ENCODE data around the gene SDC3.
"Not testable (repeated sequence)": the region's sequence is repeated elsewhere in the genome, so short reads cannot be mapped to it uniquely, and the experiment has no call there.

The SDC3 gene, protein sequence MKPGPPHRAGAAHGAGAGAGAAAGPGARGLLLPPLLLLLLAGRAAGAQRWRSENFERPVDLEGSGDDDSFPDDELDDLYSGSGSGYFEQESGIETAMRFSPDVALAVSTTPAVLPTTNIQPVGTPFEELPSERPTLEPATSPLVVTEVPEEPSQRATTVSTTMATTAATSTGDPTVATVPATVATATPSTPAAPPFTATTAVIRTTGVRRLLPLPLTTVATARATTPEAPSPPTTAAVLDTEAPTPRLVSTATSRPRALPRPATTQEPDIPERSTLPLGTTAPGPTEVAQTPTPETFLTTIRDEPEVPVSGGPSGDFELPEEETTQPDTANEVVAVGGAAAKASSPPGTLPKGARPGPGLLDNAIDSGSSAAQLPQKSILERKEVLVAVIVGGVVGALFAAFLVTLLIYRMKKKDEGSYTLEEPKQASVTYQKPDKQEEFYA

GRCh38 chr1:30908696-30909364 lies at the start of gene SDC3:
TSS of gene SDC3 (minus strand) at chr1:30908758. CDS start at chr1:30908586, 172 bp downstream.
- DNase-seq: peak; percentile 25

GRCh38 chr1:30957560-30958222 lies 49.1 kb upstream of the SDC3 start:
- no peak for DNase-seq

DNA sequence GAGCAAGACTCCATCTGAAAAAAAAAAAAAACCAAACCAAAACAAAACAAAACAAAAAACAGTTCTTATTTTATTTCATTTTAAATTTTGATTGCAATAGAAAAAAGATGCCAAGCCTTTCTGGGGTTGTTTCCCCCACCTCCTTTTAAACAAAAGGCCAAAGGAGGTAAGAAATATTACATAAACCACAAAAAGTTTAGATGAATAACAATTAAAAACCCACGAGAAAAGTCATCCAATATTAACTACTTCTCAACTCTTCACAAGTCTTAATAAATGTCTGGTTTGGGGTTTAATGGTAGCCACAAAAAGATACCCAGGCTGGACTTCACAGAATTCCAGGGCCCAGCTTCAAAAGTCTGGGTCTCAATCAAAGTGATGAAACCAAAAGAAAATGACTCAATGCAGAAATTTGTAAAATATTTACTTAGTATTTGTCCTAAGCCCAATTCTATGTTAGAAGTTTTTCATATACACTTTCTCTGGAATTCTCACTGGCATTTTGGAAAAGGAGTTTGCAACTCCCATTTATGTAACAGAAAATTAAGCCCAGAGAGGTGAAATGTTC lies 47.0 kb upstream of the SDC3 start:
- DNase-seq: no peak

DNA sequence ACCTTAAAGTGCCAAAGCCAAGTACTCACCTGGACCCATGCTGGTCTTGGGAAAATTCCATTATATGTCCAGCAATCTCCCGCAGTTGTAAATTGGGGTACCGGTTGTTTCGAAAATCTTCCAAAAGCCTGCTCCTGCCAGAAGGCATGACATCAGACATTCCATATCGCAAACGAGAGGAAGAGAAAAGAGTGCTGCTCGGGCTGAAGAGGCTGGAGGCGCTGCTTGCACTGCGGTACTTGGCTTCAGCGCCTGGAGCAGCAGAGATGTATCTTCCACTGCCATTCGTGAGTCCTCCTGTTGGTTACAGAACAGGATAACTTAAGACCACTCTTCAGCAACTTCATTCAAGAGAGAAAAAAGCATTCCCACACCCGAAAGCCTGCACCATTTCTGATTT lies 45.1 kb upstream of the SDC3 start:
- no peak for DNase-seq

DNA sequence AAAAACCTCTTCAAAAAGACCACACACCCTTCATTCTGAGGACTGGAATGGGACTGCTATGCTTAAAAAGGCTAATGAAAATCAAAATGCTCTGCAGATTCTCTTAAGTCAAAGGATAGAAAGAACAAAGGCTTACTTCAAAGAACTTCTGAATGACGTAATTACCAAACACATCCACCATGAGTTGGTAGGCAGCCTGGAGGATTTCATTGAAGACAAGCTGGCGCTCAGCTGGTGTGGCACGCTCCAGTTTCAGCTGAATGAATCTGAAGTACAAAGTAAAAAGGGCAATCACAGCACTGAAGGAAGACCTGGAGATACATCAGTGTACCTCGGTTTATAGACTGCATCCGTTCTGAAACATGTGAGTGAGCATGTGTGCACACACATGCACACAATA lies 43.5 kb upstream of the SDC3 start:
- no peak for DNase-seq

GRCh38 chr1:30950700-30951099 lies 42.1 kb upstream of the SDC3 start:
- no peak for DNase-seq

GRCh38 chr1:30950053-30950452 lies 41.5 kb upstream of the SDC3 start:
- no peak for DNase-seq

DNA sequence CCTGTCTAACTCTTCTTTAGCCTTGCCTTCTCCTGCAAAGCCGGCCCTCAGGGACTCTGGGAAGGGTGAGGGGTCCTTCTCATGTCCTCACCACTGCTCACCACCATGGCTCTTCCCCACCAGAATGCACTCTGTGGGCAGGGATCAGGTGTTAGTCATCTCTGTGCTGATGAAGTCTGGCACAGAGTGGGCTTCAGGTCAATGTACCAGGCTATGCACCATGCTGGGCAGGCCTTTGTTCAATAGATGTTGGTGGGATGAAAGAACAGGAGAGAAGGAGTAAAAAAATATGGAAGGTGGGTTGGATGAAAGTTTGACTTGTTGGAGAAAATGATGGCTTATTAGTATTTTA lies 40.9 kb upstream of the SDC3 start:
- not testable (repeated sequence) for DNase-seq

GRCh38 chr1:30948813-30949486 lies 40.4 kb upstream of the SDC3 start:
- DNase-seq: not testable (repeated sequence)

DNA sequence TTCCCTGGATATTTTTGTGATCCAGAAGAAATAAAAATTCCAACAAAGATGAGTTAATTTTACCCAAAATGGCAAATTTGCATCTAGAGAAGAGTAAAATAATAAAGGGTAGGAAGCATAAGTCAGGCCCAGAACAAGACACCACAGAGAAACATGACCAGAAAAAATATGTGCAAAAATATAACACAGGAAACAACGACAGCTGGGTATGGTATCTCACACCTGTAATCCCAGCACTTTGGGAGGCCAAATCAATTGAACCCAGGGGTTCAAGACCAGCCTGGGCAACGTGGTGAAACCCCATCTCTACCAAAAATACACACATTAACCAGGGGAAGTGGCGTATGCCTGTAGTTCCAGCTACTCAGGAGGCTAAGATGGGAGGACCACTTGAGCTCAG lies 39.7 kb upstream of the SDC3 start:
- DNase-seq: no peak

- DNase-seq: no peak
Measured at GRCh38 chr1:30947212-30947611, 38.7 kb upstream of the SDC3 start.

GRCh38 chr1:30942326-30942963 lies 33.9 kb upstream of the SDC3 start:
- no peak for DNase-seq

- DNase-seq: no peak
Measured at GRCh38 chr1:30940541-30940940, 32.0 kb upstream of the SDC3 start.

GRCh38 chr1:30936541-30937171 lies 28.1 kb upstream of the SDC3 start:
- no peak for DNase-seq

DNA sequence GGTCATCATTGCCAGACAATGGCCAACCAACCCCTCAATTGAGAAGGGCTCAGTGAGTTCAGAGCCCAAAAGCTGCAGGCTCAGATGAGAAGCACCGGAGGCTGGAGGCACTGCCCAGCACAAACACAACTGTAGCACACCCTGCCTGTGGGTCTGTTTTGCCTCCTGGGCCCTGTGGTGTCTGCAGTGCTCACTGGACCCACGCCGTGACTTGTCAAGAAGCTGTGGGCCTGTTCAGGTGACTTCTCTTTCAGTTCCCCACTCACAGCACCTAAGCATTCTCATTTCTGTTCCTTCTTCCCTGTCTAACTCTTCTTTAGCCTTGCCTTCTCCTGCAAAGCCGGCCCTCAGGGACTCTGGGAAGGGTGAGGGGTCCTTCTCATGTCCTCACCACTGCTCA lies 27.2 kb upstream of the SDC3 start:
- DNase-seq: not testable (repeated sequence)

- no peak for DNase-seq
Measured at GRCh38 chr1:30934613-30935012, 26.1 kb upstream of the SDC3 start.

DNA sequence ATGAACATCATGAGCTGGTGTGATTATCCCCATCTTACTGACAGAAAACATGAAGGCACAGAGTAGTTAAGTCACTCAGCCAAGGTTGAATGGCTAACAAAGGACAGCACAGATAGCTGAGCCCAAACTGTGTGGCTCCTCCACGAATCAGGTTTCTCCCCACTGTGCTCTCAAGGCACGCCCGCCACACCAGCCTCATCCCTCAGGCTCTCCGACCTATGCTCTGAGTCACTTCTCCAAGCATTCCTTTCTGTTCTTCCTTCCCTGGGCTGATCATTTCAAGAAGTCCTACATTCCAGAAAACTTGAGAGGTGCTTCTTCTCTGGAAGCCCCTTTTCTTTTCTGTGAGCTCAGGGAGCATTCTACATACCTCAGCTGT lies 25.3 kb upstream of the SDC3 start:
- no peak for DNase-seq

DNA sequence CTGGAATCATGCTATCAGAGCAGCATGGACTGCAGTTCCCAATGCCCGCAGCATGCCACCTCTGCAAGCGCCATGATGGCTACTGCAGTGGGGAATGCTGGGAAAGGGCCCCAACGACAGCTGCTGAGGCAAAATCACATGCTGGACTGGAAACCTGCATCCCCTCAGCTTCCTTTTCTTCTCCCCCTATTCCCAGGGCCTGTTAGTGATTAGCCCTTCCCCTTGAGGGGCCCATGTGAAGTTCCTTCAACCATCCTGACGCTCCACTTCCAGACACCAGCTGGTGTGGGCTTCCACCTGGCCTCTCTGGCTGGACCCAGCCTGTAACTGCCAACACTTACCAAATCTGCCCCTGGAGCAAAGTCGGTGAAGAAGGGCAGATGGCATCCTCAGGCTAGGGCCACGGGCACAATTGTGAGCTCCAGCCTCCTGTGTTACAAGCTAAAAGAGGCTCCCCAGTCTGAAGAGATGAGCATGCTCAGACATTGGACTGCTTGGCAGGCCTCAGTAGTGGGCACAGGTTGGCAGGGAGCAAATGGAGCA lies 22.1 kb upstream of the SDC3 start:
- no peak for DNase-seq

DNA sequence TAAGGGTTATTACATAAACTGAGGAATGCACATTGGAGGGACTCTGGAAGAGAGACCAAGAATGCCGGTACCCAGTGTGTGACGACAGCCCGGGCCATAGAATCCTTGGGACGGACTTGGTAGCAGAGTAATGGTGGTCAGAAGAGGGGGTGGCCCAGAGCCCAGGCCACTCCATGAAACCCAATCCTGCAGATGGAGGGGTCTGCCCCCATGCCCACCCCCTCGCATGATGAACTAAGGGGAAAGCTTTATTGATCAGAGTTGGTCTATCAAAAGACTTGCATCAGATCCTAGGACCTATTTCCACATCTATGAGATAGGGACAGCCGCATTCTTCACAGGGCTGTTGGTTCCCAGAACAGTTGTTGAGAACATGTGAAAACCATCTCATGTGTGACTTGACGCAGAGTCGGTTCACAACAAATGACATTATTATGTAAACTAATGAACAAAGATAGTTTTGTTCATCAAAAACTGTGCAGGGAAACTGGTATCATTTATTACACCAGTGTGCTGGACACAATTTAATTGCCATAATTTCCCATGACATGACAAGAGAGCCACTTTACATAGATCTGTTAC lies 21.5 kb upstream of the SDC3 start:
- DNase-seq: no peak

- DNase-seq: peak; percentile 72
Measured at GRCh38 chr1:30929135-30929889, 20.8 kb upstream of the SDC3 start.

DNA sequence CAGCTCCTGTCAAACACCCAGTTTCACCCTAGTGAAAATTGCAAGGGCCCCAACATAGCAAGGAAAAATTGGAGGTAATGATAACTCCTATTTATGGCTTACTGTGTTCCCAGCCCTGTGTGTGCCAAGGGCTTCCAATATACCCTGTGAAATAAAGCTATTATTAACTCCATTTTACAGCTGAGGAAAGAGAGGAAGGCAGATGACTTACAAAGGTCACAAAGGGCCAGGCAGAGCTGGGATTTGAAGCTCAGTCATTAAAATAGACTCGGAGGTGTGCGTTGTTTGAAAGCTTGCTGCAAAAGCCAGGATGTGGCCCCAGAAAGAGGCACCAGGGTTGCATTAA lies 20.2 kb upstream of the SDC3 start:
- no peak for DNase-seq

All from hematopoietic multipotent progenitor cell treated with erythropoietin and hydrocortisone succinate and interleukin-3 and kit ligand, for 8 days (in vitro differentiated cells).